ENCODE data around the gene CDKN1A.

DNA sequence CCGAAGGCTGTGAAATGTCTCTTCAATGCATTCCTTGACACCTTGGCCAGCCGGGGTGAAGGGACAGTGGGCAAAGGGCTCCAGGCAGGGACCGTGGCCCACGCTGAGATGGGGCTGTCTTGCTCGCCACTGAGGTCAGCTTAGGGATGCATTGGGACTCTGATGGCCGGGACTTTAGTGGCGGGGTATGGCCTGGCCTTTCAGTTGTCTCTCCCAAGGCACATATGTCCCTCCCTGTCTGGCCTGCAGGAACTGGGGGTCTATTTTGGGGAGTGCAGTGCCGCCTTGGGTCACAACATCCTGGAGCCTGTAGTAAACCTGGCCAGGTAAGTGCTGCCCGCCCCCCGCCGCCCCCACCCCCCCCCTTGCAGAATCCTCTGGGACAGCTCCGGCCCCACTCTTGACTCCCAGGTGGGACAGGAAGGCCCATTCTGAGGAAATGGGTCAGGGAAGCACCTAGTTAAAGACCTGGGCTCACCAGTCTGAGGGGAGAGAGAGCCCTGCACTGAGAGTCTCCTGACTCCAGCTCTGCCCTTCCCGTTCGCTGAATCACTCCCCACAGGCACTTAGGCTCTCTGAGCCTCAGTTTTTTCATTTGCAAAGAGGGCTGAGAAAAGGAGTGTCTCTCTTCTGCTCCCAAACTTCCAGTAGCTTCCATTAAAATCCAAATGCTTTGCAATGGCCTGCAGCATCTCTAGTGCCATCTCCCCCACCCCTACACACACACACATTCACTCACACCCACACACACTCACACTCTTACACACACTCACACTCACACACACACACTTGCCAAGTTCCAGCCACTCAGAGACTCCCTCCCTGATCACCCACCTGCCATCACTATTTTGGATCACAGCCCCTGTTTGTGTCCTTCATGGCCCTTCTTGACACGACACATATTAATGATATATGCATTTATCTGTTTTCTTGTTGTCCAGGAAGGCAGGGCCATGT, 52.2 kb downstream of the CDKN1A start:
- no peak for TF ChIP-seq POLR2A (IDR thresholded peaks at IDR 0.05)
- TF ChIP-seq, protein P1, sequence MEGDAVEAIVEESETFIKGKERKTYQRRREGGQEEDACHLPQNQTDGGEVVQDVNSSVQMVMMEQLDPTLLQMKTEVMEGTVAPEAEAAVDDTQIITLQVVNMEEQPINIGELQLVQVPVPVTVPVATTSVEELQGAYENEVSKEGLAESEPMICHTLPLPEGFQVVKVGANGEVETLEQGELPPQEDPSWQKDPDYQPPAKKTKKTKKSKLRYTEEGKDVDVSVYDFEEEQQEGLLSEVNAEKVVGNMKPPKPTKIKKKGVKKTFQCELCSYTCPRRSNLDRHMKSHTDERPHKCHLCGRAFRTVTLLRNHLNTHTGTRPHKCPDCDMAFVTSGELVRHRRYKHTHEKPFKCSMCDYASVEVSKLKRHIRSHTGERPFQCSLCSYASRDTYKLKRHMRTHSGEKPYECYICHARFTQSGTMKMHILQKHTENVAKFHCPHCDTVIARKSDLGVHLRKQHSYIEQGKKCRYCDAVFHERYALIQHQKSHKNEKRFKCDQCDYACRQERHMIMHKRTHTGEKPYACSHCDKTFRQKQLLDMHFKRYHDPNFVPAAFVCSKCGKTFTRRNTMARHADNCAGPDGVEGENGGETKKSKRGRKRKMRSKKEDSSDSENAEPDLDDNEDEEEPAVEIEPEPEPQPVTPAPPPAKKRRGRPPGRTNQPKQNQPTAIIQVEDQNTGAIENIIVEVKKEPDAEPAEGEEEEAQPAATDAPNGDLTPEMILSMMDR (IDR thresholded peaks at IDR 0.05), result no peak

All from uterus (tissue), 2 donors.